GM12875 (cell line): Measurements from ENCODE around the gene RGS3.

ENCODE experiments used
- H3K4me3 ChIP-seq: one replicate; pipeline ENCODE4 v1.5.1; 2011; ENCODE audit warnings: low read depth, low read length, control low read depth
- CTCF ChIP-seq: IDR thresholded peaks from 2 replicates; pipeline ENCODE4 v1.5.1; 2011; ENCODE audit warnings: low read depth, mild to moderate bottlenecking, control low read depth, inconsistent platforms, low read length, moderate library complexity, borderline replicate concordance; ENCODE audit not compliant: insufficient read depth

The RGS3 gene

GRCh38 chr9:113454914-113455761 is 8.4 kb upstream of the RGS3 start:
- H3K4me3 ChIP-seq, result no peak overlapping the region
- TF ChIP-seq CTCF, result no peak

- no peak overlapping the region for H3K4me3 ChIP-seq
- TF ChIP-seq CTCF, result no peak
These were observed 7.3 kb upstream of the RGS3 start for GRCh38 chr9:113456235-113456634.

- TF ChIP-seq CTCF, result no peak
These were observed 2.2 kb upstream of the RGS3 start for GRCh38 chr9:113461285-113461684.

GRCh38 chr9:113461943-113462342 is 1.6 kb upstream of the RGS3 start:
- TF ChIP-seq CTCF, result no peak
- H3K4me3 ChIP-seq, result no peak overlapping the region

More at GRCh38 chr9:113461285-113461684, 2.2 kb upstream of the RGS3 start:
- no peak overlapping the region for H3K4me3 ChIP-seq

- TF ChIP-seq CTCF, result no peak
- H3K4me3 ChIP-seq, result no peak overlapping the region
These were observed 693 bp upstream of the RGS3 start for GRCh38 chr9:113462781-113463286.

GRCh38 chr9:113464286-113464660 is 746 bp downstream of the RGS3 start:
- TF ChIP-seq CTCF, result no peak
- H3K4me3 ChIP-seq, result no peak overlapping the region

- TF ChIP-seq CTCF, result no peak
- no peak overlapping the region for H3K4me3 ChIP-seq
These were observed 2.1 kb downstream of the RGS3 start for GRCh38 chr9:113465599-113466140.
